Measurements from ENCODE around the gene ETS1. TPM values are rescaled to one million over a fixed set of nuclear protein-coding genes. Genes with fewer than 3 reads are reported as not detected.

Gene ETS1
- total RNA-seq, 3 donors from 2014 or later (not counting 1 experiment from before 2014, with no cell fraction given): 532 to 684 (median 589) TPM

GRCh38 chr11:128567130-128567529 is 20.2 kb downstream of the ETS1 start:
- H3K36me3 ChIP-seq (ENCODE audit: control insufficient read depth, insufficient read depth, low read length): no peaks in the 10 kb centered on the region
- Mint-ChIP-seq H3K27me3 (ENCODE audit: low read depth in 2 of 2) (no peaks in the 10 kb centered on the region), H3K4me1 (no peaks in the 10 kb centered on the region), H3K4me3 (no peak overlapping the region), H3K27ac (no peak overlapping the region), H3K9me3 (no peaks in the 10 kb centered on the region), H3K36me3 (no peaks in the 10 kb centered on the region)
- 93% methylated on average over 1 of the region's 3 CpGs for WGBS (ENCODE audit: insufficient coverage)
- intact Hi-C loops (cut with micrococcal nuclease): no loop called here
- H3K4me3 ChIP-seq (ENCODE audit: low read length): no peak overlapping the region
- no peaks in the 10 kb centered on the region for H3K9me3 ChIP-seq (ENCODE audit: control insufficient read depth, insufficient read depth, low read length)
- H3K4me1 ChIP-seq (ENCODE audit: control insufficient read depth, insufficient read depth, low read length): no peaks in the 10 kb centered on the region
- H3K27me3 ChIP-seq (ENCODE audit: control insufficient read depth, insufficient read depth, low read length): no peaks in the 10 kb centered on the region
- DNase-seq: no peak
- H3K27ac ChIP-seq (ENCODE audit: low read length): no peak overlapping the region
- TF ChIP-seq CTCF (IDR thresholded peaks at IDR 0.05): no peak
- no peak for ATAC-seq

- H3K9me3 Mint-ChIP-seq: no peaks in the 10 kb centered on the region
- H3K36me3 Mint-ChIP-seq: no peaks in the 10 kb centered on the region
- H3K4me3 Mint-ChIP-seq: no peak overlapping the region
- Histone ChIP-seq H3K4me3 (ENCODE audit: low read length) (no peak overlapping the region), H3K36me3 (ENCODE audit: control insufficient read depth, insufficient read depth, low read length) (no peaks in the 10 kb centered on the region), H3K9me3 (ENCODE audit: control insufficient read depth, insufficient read depth, low read length) (no peaks in the 10 kb centered on the region), H3K27ac (ENCODE audit: low read length) (no peak overlapping the region), H3K4me1 (ENCODE audit: control insufficient read depth, insufficient read depth, low read length) (no peaks in the 10 kb centered on the region), H3K27me3 (ENCODE audit: control insufficient read depth, insufficient read depth, low read length) (no peaks in the 10 kb centered on the region)
- H3K4me1 Mint-ChIP-seq: peaks cover 0 to 2% of the 10 kb centered on the region in 2 donors
- peak overlapping the region in 1 of 2 donors; percentile 56 for H3K27ac Mint-ChIP-seq
- DNase-seq (no peak), ATAC-seq (peak in 1 of 3 donors; percentile 69)
- H3K27me3 Mint-ChIP-seq (ENCODE audit: low read depth in 2 of 2): peaks cover 0 to 3% of the 10 kb centered on the region in 2 donors
- intact Hi-C loops (cut with micrococcal nuclease): no loop called here
- WGBS (ENCODE audit: insufficient coverage): 73% methylated on average over 4 of the region's 5 CpGs
- TF ChIP-seq CTCF (IDR thresholded peaks at IDR 0.05): no peak
Observed at GRCh38 chr11:128565881-128566280, 21.5 kb downstream of the ETS1 start.

- intact Hi-C loops (cut with micrococcal nuclease): no loop called here
Observed at GRCh38 chr11:128564642-128565245, 22.6 kb downstream of the ETS1 start.

More at GRCh38 chr11:128564642-128565245, 22.6 kb downstream of the ETS1 start:
- H3K27ac ChIP-seq (ENCODE audit: low read length): no peak overlapping the region
- no peak overlapping the region for H3K4me3 Mint-ChIP-seq
- 87% methylated on average over 3 of the region's 3 CpGs for WGBS (ENCODE audit: insufficient coverage)
- ATAC-seq: no peak
- no peak for DNase-seq
- TF ChIP-seq CTCF (IDR thresholded peaks at IDR 0.05): no peak
- H3K9me3 Mint-ChIP-seq: no peaks in the 10 kb centered on the region
- H3K9me3 ChIP-seq (ENCODE audit: control insufficient read depth, insufficient read depth, low read length): no peaks in the 10 kb centered on the region
- peaks cover 0 to 8% of the 10 kb centered on the region in 2 donors for H3K4me1 Mint-ChIP-seq
- no peaks in the 10 kb centered on the region for H3K36me3 ChIP-seq (ENCODE audit: control insufficient read depth, insufficient read depth, low read length)
- no peaks in the 10 kb centered on the region for H3K36me3 Mint-ChIP-seq
- H3K27ac Mint-ChIP-seq: no peak overlapping the region
- H3K27me3 ChIP-seq (ENCODE audit: control insufficient read depth, insufficient read depth, low read length): no peaks in the 10 kb centered on the region
- H3K27me3 Mint-ChIP-seq (ENCODE audit: low read depth in 2 of 2): peaks cover 0 to 6% of the 10 kb centered on the region in 2 donors
- H3K4me3 ChIP-seq (ENCODE audit: low read length): no peak overlapping the region
- H3K4me1 ChIP-seq (ENCODE audit: control insufficient read depth, insufficient read depth, low read length): no peaks in the 10 kb centered on the region
